GM04503 (cell line): ENCODE data around the gene DPF3.

Experiments used
- DNase-seq: peaks from one replicate; pipeline ENCODE4 v3.0.0-alpha.2; 2012; ENCODE audit warnings: low read depth

Gene DPF3

GRCh38 chr14:72599579-72600470, 294.1 kb downstream of the DPF3 start:
- DNase-seq, result no peak

GRCh38 chr14:72598306-72598705, 295.6 kb downstream of the DPF3 start:
- DNase-seq, result no peak

- DNase-seq, result no peak
These were observed 296.4 kb downstream of the DPF3 start for GRCh38 chr14:72597252-72598233.

- DNase-seq, result no peak
These were observed 298.6 kb downstream of the DPF3 start for GRCh38 chr14:72595152-72595862.

GRCh38 chr14:72594099-72594901, 299.6 kb downstream of the DPF3 start:
- no peak for DNase-seq

GRCh38 chr14:72591391-72591790, 302.5 kb downstream of the DPF3 start:
- no peak for DNase-seq

- no peak for DNase-seq
These were observed 303.3 kb downstream of the DPF3 start for GRCh38 chr14:72590577-72590976.

- DNase-seq, result no peak
These were observed 304.2 kb downstream of the DPF3 start for GRCh38 chr14:72589652-72590051.

GRCh38 chr14:72588521-72588920, 305.4 kb downstream of the DPF3 start:
- DNase-seq, result no peak

- no peak for DNase-seq
These were observed 310.3 kb downstream of the DPF3 start for GRCh38 chr14:72583316-72584272.

GRCh38 chr14:72582582-72582981, 311.3 kb downstream of the DPF3 start:
- DNase-seq, result no peak

- DNase-seq, result no peak
These were observed 315.4 kb downstream of the DPF3 start for GRCh38 chr14:72578514-72578913.

- no peak for DNase-seq
These were observed 316.4 kb downstream of the DPF3 start for GRCh38 chr14:72577521-72577920.

GRCh38 chr14:72576258-72576657, 317.6 kb downstream of the DPF3 start:
- no peak for DNase-seq

GRCh38 chr14:72574715-72575114, 319.2 kb downstream of the DPF3 start:
- DNase-seq, result no peak

GRCh38 chr14:72573725-72574417, 320.0 kb downstream of the DPF3 start:
- no peak for DNase-seq
